MCF 10A (cell line): ENCODE data around the gene RFX3. TPM values are rescaled to one million over a fixed set of nuclear protein-coding genes. Genes with fewer than 3 reads are reported as not detected.

ENCODE experiments used
- BruUV-seq: library from RNA; stranded (reverse); fragments of 400-500 nt; replicated peaks from 2 replicates; lab custom pipeline; 2021; lab: Mats Ljungman, UMichigan
- CTCF ChIA-PET: fragments of 300-600 bp; sonication (Branson Sonifier 250); formaldehyde crosslinking; extraction: SDS; loops from one replicate; lab custom pipeline; 2021; ENCODE audit warnings: antibody characterized with exemption, inconsistent platforms; lab: Yijun Ruan, JAX
- POLR2A ChIA-PET: fragments of 300-600, 350-650 bp; sonication (Branson Sonifier 250); formaldehyde crosslinking; extraction: SDS; loops from one replicate; lab custom pipeline; 2020; ENCODE audit warnings: antibody characterized with exemption, inconsistent platforms; lab: Yijun Ruan, JAX
- DNase-seq: peaks from one replicate; pipeline ENCODE4 v3.0.0-alpha.2; 2018; ENCODE audit not compliant: unreplicated experiment
- H3K27ac Mint-ChIP-seq: one replicate; pipeline ENCODE4 v1.8.0; 2022; ENCODE audit warnings: mild to moderate bottlenecking, low read depth, mixed read lengths; ENCODE audit not compliant: unreplicated experiment
- H3K27me3 Mint-ChIP-seq: one replicate; pipeline ENCODE4 v1.8.0; 2022; ENCODE audit warnings: mixed read lengths; ENCODE audit not compliant: insufficient read depth, unreplicated experiment
- H3K36me3 Mint-ChIP-seq: one replicate; pipeline ENCODE4 v1.8.0; 2022; ENCODE audit warnings: mild to moderate bottlenecking, moderate library complexity, mixed read lengths; ENCODE audit not compliant: insufficient read depth, unreplicated experiment
- H3K4me1 Mint-ChIP-seq: one replicate; pipeline ENCODE4 v1.8.0; 2022; ENCODE audit warnings: mixed read lengths; ENCODE audit not compliant: insufficient read depth, unreplicated experiment
- H3K4me3 Mint-ChIP-seq: one replicate; pipeline ENCODE4 v1.8.0; 2022; ENCODE audit warnings: mild to moderate bottlenecking, moderate library complexity, mixed read lengths; ENCODE audit not compliant: unreplicated experiment
- H3K9me3 Mint-ChIP-seq: one replicate; pipeline ENCODE4 v1.8.0; 2022; ENCODE audit warnings: mixed read lengths; ENCODE audit not compliant: unreplicated experiment
- CTCF ChIP-seq: fragments of 200-600 bp; IDR thresholded peaks from one replicate; pipeline ENCODE4 v1.8.0; 2022; ENCODE audit warnings: antibody characterized with exemption, mild to moderate bottlenecking; ENCODE audit not compliant: unreplicated experiment
- intact Hi-C: fragments of 100-400 bp; cut with micrococcal nuclease; formaldehyde crosslinking; loops from 2 replicates; pipeline ENCODE4 v1.14.1; 2022
- total RNA-seq: library from RNA; stranded (reverse); gene quantifications from 2 replicates; pipeline ENCODE4 v1.2.3, GENCODE V29; 2022

Gene RFX3
- total RNA-seq, 1 experiment from 2014 or later = 9.7 TPM

DNA sequence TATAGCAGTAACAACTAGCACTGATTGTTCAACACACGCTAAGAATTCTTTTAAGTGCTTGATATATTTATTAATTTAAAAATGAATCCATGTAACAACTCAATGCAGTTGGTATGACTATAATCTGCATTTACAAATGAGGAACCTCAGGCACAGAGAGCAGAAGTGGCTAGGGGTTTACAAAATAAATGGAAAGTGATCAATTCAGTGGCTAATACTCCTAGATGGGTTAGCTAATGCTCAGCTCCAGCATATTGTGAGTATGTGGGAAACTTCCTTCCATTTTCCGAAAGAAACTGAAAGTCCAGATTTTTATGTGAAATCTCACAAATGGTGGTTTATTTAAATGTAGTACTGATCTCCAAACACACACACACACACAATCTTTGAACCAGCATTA lies 128.0 kb downstream of the RFX3 start:
- H3K36me3 Mint-ChIP-seq = no peaks in the 10 kb centered on the region
- no peaks in the 10 kb centered on the region for H3K27me3 Mint-ChIP-seq
- ChIA-PET CTCF (no interaction called here), POLR2A (no interaction called here)
- no peaks in the 10 kb centered on the region for H3K4me1 Mint-ChIP-seq
- H3K27ac Mint-ChIP-seq = no peak overlapping the region
- BruUV-seq = no TSS peak
- DNase-seq = no peak
- H3K4me3 Mint-ChIP-seq = no peak overlapping the region
- H3K9me3 Mint-ChIP-seq = no peaks in the 10 kb centered on the region
- intact Hi-C loops = no loop called here
- TF ChIP-seq CTCF = no peak

DNA sequence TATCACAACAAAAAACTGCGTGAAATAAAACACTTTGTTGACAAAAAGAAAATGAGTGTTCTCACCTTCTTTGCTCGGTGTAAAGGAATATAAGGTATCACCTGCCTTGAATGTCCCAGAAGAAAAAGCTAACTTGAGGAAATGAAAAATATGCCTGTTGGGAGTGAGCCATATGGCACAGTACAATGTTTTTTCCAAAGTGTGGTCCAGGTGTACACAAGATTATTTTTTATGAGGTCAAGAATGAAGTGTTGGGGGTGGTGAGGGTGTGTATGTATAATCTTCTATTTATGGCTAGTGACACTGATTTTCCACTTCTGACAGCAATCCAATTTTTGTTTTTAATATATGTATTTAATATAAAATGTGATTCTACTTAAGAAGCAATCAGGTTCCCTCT lies 134.4 kb downstream of the RFX3 start:
- H3K4me3 Mint-ChIP-seq = no peak overlapping the region
- POLR2A ChIA-PET = interaction anchor here (0.6 to 0.9 kb wide), 2 partner anchors 10 to 18 kb away, joined by 3 read pairs; no protein-coding TSS in a partner anchor
- no peak overlapping the region for H3K27ac Mint-ChIP-seq
- TF ChIP-seq CTCF = no peak
- no peaks in the 10 kb centered on the region for H3K36me3 Mint-ChIP-seq
- CTCF ChIA-PET = interaction anchor here (0.7 kb wide), 1 partner anchor 534 kb away, joined by 3 read pairs; no protein-coding TSS in a partner anchor
- H3K27me3 Mint-ChIP-seq = no peaks in the 10 kb centered on the region
- no peaks in the 10 kb centered on the region for H3K9me3 Mint-ChIP-seq
- no peak for DNase-seq
- H3K4me1 Mint-ChIP-seq = peaks cover 8% of the 10 kb centered on the region
- intact Hi-C loops = no loop called here
- BruUV-seq = no TSS peak

DNA sequence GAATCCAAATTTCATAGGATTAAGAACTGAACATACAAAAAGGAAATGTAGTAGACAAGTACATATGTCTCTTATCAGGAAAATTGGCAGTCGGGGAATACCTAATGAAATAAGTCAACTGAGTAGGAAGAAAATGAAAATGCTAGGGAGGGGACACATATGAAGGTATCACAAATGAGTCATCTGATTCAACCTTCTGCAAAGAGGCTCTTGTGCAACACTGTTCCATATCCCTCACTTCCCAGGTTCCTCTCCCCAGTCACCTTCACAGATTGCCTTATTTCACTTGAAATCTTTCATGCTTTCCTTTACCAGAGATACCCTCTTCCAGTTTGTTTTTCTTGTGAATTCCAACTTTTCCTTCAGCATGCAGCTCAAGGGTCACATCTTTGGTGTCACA lies 139.0 kb downstream of the RFX3 start:
- BruUV-seq = no TSS peak
- Mint-ChIP-seq H3K9me3 (no peaks in the 10 kb centered on the region), H3K4me3 (no peak overlapping the region), H3K27me3 (no peaks in the 10 kb centered on the region), H3K36me3 (no peaks in the 10 kb centered on the region), H3K4me1 (peaks cover 9% of the 10 kb centered on the region), H3K27ac (no peak overlapping the region)
- no peak for TF ChIP-seq CTCF
- CTCF ChIA-PET = interaction anchor here (0.5 to 1.1 kb wide), 6 partner anchors 11 to 55 kb away, joined by 3 to 6 read pairs (median 3); no protein-coding TSS in a partner anchor
- intact Hi-C loops = no loop called here
- DNase-seq = peak; percentile 46
- POLR2A ChIA-PET = interaction anchor here (0.9 to 2.1 kb wide), 3 partner anchors 11 to 48 kb away, joined by 3 to 4 read pairs (median 3); no protein-coding TSS in a partner anchor

DNA sequence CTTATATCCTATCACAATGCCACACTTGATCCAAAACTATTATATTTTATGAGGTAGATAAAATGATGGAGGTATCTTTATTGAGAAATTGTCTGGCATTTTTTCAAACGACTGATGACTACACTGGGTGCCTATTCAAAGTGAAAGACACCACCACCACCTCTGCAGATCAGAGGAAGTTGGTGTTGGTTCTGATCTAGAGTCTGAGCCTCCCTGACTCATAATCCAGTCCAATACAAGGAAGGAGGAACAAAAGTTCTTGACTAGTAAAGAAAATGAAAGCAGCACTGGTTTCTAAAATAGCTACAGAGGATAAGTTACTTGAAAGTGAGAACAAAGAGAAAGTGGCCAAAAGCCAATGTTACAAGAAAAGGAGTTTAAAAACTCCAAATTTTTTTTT lies 139.9 kb downstream of the RFX3 start:
- TF ChIP-seq CTCF = no peak
- intact Hi-C loops = no loop called here
- Mint-ChIP-seq H3K4me3 (no peak overlapping the region), H3K9me3 (no peaks in the 10 kb centered on the region), H3K27ac (no peak overlapping the region), H3K27me3 (no peaks in the 10 kb centered on the region), H3K4me1 (peaks cover 9% of the 10 kb centered on the region), H3K36me3 (no peaks in the 10 kb centered on the region)
- DNase-seq = no peak
- ChIA-PET POLR2A (interaction anchor here (0.9 to 2.1 kb wide), 2 partner anchors 11 to 16 kb away, joined by 3 to 4 read pairs; no protein-coding TSS in a partner anchor), CTCF (interaction anchor here (0.7 kb wide), 1 partner anchor 52 kb away, joined by 3 read pairs; no protein-coding TSS in a partner anchor)
- BruUV-seq = no TSS peak
